ENCODE data around the gene NCOA6.

- TF ChIP-seq CTCF (IDR thresholded peaks at IDR 0.05) (no peak), POLR2AphosphoS5 (IDR thresholded peaks at IDR 0.05; ENCODE audit: insufficient read depth in 1 of 2, low read depth in 1 of 2) (no peak), POLR2A (IDR thresholded peaks at IDR 0.05) (no peak)
Observed at GRCh38 chr20:34746674-34747073, 78.8 kb downstream of the NCOA6 start.
